HPDE6-E6E7 (cell line): Measurements from ENCODE around the gene PNPLA7.
"Not testable (repeated sequence)": the region's sequence is repeated elsewhere in the genome, so short reads cannot be mapped to it uniquely, and the experiment has no call there.

Source experiments
- DNase-seq: peaks from one replicate; pipeline ENCODE4 v3.0.0; 2011; ENCODE audit warnings: missing footprints; ENCODE audit errors: extremely low spot score

PNPLA7 gene

DNA sequence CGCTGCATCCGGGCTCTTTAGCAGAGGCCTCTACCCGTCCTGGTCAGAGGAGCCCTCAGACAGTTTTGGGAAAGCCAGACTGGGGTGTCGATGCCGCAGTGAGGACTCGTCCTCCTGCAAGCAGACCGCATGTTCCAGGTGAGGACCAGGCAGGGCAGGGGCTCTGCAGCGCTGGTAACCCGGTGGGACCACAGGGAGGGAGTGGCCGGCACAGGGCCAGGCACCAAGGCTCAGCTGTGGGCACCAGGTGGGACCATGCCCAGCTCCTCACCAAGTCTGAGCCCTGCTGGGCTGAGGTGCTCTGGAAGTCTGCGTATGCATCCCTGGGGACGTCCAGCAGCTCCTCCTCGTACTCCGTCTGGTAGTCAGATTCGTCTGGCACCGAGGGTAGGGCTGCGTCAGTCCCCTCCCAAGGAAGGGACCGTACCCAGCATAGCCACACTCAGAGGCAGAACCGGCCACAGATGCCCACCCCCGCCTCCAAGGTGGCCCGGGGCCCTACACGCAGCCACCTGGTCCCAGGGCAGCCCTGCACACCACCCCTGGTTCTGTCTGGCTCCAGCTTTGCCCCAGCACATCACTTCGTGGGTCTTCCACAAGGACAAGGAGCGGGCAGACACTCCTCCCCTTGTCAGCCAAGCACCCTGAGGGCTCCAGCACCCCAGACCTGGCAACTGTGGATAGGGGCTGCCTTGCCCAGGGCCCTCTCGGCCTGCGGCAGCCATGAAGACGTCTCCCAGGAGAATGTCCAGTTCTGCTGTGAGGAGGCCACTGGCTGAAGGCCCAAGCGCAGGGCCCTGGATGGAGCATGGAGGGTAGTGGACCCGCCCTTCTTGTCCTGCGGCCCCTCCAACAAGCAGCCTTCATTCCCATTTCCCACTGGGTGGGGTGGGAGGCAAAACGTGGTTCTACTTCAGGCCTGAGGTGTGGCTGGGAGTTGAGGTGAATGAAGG is 89.6 kb downstream of the PNPLA7 start:
- no peak for DNase-seq

DNA sequence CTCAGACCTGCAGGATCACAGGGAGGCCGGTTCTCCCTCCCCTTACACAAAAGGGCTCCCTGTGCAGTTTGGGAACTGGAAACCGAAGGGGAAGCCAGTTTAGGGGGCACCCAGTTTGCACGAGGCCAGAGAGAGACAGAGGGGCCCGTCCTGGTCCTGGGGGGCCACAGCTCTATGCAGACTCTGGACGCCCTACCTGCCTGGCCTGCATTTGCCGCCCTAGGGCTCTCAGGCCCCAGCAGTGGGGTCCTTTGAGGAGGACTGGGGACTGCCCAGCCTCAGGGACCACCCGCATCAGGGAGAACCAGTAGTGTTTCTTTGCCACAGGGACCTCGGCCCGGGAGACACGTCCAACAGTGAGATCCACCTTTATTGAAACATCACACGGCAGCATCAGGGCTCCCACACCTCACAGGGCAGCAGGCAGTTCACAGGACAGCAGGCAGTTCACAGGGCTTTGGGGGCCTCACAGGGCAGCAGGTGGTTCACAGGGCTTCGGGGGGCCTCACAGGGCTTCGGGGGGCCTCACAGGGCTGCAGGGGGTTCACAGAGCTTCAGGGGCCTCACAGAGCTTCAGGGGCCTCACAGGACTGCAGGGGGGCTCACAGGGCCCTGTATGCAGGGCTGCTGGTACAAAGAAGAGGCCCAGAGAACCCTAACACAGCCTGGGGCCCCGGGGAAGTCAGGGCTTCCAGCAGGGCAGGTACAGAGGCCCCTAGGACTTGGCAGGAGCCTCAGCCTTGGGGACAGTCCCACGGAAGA is 90.4 kb downstream of the PNPLA7 start:
- no peak for DNase-seq

DNA sequence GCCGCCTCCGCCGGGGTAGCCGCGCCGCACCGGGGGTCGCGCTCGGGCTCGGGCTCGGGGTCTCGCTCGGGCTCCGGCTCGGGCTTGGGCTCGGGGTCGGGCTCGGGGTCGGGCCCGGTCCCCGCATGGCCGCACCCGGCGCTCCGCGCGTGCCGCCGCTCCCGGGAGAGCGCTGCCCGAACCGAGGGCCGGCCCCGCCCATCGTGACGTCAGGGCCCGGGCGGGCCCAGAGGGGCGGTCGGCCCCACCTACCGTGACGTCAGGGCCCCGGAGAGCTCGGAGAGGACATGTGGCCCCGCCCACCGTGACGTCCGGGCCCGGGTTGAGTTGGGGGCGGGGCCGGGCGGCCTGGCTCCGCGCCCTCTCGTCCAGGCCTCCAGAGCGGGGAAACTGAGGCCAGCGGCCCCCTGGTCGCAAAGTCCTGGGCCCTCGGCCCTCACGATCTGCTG is 91.0 kb downstream of the PNPLA7 start, which contains the start of gene NSMF:
Gene NSMF, minus strand, starts transcription at position 183 of the 449 bp plus-strand sequence. CDS start 232 bp downstream, outside the sequence.
- DNase-seq: peak; percentile 100

DNA sequence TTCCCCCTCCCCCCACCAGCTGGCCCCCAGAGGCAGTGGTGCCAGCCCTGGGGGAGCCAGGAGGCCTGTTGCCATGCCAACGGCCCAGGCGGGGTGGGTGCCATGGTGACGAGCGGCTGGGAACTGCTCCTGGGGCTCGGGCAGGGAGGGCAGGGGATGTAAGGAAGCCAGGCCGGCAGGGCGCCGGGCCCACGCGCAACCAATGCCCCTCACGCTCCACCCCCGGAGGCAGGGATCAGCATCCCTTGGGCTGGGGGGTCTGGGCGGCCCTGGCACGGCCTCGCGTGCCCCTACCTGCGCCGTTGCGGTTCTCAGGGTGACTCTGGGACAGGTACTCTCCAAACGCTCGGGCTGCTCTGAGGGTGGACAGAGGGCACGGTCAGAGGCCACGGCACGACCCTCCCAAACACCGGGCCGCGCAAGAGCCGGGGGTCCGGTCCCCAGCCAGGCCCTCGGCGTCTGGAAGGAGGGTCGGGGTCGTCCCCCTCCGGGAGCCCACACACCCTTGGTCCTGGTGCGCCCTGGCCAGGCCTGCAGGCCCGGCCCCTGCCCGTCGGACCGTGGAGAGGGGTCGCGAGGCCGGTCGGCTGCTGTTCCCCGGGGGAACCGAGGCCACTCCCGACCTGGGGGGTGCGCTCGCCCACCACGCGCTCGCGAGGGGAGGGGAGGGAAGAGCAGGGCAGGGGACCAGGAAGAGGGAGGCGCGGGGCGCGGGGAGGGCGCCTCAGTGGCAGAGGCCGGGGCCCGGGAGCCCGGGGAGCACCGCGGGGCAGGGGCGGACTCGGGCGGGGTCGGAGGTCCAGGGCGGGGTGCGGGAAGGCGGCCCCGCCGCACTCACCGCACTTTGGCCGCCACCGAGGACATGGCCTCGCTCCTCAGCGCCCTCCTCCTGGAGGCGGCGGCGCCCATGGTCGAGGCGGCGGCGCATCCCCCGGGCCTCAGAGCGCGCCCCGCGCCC is 91.7 kb downstream of the PNPLA7 start:
- no peak for DNase-seq

DNA sequence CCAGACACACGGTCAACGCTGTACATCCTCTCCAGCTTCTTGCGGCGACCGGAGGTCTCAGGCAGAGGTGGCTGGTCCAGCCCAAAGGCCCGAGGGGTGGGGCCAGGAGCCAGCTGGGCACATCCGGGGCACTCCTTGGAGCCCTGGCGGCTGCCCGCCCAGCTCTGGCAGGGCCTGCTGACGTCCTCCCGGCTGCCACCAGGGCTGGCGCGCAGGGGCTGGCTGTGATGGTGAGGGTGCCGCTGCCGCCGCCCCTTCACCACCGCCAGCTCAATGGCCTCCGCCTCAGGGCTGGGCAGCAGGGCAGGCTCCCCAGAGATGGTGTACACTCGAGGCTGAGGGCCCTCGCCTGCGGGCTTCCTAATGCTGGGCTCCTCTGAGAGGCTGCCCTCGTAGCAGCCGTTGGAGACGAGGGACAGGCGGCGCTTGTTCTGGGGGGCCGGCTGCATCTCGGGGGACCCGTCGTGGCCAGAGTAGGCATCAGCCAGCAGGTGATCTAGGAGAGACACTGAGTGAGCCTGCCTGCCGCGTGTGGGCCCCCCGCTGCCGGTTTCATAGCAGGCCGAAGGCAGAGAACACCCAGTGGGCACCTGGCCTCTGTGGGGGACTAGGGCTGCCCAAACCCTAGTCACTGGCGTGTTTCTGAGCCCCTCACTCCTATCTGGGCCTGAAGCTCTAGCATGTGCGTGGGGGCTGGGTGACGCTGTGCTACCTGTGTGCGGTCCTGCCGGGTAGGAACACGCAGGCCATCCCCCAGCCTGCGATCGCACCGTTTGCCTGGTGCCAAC is 92.6 kb downstream of the PNPLA7 start:
- DNase-seq: no peak

DNA sequence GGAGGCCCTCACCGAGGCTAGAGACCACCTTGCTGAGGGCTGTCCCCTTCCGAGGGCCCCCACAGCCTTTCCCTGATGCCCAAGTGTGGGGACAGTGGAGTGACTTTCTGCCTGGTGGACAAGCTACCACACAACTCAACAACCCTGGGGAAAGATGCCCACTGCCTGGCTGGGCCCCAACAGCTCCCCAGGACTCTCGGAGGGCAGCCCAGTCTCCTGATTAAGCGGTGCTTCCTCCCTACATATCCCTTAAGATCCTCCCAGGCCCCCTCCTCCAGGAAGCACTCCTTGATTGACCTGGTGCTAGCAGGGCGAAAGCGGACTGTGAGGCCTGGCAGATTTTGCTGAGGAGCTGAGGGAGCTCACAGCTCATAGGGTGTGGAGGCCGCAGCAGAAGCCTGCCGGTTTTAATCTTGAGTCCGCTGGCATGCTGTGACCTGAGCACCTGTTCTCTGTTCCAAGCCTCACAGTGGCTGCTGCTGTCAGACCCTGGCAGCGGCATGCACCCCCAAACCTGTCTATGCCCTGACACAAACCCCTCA is 93.3 kb downstream of the PNPLA7 start:
- no peak for DNase-seq

DNA sequence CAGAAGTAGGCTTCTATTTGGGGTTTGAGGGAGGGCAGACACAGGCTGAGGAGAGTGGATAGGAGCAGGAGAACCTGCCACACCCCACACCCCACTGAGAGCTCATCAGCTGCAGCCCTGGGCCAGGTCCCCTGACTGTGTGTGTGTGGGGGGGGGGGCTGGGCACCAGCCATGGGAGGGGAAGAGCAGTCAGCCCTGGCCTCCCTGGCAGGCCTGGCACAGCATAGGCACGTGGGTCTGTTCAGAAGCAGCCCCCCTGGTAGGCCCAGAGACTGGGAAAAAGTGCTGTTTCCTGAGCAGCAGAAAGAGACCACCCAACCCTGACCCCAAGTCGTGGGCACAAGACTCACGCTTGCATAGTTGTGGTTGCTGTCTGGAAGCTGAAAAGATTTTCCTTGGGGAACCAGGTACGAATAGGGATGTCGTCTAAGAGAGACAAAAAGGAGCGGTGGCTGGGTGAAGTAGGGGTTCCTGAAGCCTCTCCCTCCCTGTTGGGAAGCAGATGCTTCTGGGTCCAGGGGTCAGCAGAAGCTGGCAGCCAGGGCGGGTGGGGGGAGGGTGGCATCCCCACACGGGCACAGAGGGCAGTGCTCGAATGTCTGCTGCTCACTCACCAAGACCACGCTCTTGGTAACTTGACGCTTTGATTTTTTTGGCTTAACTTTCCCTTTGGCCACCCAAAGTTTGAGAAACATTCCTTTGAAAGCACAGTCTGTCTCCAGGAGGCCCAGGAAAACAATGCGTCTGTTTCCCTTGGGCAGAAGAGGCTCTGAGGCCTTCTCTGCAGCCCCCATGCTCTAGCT is 93.9 kb downstream of the PNPLA7 start:
- DNase-seq: no peak

DNA sequence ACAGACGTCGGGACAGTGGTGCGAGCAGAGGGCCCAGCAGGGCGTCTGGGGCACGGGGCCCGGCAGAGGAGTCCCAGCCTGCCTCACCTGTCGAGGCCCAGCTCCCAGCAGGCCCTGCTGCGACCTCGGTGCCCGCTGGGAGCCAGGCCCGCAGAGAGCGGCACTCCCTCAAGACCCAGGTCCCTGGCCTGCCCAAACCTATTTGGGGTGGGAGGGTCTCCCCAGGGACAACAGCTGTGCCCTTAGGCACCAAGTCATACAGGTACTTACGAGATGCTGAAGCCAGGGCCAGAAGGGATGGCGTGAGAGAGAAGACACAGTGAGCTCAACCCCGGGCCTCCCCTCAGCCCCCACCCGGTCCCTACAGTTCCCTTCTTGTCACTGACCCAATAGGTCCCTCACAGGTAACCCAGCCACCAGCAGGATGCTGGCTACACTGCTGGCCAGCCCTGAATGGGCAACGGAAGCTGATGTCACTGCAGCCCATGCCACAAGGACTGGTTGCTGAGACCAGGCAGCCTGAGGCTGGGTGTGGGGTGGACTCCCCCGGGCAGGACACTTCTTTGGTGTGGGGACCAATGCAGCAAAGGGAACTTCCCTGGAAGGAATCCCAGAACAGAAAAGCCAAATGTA is 94.7 kb downstream of the PNPLA7 start:
- DNase-seq: no peak

DNA sequence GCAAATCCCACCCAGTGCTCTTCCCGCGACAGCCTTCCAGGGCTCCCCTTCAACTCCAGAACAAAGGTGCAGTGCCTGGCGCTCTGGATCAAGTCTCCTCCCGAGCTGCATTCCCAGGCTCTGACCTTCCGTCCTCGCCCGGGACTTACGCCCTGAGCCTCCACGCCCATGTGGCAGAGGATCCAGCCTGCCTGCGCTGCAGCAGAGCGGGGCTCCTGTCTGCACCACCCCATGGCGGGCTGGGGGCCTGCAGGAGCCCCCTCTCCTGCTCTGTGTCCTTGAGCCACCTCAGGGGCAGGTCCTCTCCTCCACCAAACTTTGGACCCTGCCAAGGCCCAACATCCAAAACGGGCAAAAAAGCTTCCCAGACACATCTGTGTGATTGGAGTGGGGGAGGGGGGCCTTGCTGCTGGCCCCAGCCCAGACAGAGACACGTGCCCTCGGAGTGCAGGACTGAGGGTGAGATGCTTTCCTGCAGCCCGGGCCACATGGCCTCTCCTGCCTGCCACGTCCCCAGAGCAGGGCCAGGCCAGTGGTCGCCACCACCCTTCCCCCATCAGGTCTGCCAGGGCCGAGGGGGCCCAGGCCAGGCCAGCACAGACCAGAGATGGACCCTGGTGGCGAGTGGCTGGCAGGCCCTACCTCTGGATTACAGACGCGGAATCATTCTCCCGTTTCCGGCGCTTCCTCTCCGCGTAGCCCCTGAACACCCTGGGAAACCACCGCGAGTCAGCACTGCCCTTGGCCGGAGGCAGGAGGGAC is 95.4 kb downstream of the PNPLA7 start:
- no peak for DNase-seq

DNA sequence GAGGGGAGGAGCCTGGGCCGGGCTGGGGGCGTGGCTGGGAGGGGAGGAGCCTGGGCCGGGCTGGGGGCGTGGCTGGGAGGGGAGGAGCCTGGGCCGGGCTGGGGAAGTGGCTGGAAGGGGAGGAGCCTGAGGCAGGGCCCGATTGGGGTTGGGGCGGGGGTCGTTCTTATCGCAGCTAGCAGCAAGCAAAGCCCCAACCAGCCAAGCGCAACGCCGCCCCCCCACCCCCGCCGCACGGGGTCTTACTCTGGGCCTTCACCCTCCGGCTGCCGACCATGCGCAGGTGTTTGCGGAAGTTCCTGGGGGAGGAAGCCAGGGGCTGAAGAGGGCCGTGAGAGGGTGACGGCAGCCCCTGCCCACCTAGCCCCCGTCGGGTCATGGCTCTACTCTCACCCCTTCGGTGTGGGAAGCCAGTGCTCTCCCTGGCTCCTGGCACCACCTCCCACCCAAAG is 96.0 kb downstream of the PNPLA7 start:
- no peak for DNase-seq

DNA sequence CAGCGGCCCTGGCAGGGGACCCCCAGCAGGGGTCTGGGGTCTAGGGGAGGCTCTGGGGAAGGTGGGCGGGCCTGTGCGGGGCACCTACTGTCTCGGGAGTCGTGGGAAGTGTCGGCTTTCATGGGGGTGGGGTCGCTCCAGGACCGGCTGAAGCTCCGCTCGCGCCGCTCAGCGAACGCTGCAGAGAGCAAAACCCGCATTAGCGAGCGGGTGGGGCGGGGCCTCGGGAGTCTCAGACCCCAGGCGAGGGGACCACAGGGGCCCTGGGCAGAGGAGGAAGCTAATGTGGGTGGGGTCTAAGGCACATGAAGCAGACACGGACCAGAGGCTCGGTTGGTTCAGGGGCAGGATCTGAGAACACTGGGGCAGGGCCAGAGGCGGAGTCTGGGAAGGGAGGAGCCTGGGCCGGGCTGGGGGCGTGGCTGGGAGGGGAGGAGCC is 96.5 kb downstream of the PNPLA7 start:
- no peak for DNase-seq

DNA sequence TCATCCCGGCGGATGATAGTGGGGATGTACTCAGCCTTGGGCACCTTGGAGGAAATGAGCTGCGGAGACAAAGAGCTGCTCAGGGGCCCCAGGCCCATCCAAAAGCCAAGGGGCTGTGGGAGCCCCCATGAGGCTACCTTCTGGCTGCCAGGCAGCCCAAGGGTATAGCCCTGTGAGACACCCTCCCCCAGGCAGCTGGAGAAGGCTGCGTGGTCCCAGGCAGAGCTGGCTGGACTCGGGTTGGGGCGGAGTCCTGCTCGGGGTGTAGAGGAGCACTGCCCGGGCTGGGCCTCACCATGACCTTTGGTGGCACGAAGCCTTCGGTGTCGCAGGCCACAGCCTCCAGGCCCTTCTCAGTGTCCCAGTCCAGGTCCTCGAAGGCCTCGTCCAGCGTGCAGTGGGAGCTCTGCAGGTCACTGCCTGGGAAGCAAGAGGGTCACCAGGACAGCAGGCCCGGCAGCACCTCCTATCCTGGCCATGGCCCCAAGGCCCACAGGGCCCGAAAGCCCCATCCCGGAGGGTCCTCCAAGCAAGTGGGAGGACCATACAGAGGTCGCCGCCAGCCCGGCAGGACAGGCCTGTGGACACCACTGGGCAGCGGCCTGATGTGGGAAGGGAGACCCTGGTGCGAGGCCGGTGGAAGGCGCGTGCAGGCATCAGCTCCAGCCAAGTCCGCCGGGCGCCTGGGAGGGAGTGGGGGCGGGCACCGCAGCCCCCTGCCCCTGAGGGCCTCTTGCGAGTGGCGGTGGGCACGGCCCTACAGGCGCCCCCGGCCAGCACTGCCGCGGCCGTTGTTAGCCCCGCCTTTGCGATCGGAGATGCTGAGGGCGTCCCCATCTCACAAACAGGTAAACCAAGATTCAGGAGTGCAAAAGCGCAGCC is 97.2 kb downstream of the PNPLA7 start:
- no peak for DNase-seq

DNA sequence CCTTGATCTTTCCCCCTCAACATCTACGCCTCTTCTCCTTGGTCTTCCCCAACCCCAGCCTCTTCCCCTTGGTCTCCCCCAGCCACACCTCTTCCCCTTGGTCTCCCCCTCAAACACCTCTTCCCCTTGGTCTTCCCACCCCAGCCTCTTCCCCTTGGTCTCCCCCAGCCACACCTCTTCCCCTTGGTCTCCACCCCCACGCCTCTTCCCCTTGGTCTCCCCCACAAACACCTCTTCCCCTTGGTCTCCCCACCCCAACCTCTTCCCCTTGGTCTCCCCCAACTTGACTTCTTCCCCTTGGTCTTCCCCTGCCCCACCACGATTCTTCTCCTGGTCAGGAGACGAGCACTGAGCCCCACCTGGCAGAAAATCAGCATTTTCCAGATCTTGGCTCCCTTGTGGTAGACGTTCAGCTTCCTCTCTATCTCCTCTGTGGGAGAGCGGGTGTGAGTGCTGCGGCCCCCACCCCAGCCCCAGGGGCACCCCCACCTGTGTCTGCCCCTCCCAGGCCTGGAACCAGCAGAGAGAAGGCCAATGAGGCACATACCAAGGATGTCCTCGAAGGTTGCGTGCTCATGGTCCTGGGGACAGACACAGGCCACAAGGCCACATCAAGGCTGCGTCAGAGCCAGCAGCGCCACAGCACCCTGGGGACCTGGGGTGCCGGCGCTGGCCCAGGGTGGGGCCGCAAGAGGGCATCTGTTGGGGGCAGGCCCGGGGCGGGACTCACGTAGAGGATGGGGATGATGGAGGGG is 98.0 kb downstream of the PNPLA7 start:
- no peak for DNase-seq

DNA sequence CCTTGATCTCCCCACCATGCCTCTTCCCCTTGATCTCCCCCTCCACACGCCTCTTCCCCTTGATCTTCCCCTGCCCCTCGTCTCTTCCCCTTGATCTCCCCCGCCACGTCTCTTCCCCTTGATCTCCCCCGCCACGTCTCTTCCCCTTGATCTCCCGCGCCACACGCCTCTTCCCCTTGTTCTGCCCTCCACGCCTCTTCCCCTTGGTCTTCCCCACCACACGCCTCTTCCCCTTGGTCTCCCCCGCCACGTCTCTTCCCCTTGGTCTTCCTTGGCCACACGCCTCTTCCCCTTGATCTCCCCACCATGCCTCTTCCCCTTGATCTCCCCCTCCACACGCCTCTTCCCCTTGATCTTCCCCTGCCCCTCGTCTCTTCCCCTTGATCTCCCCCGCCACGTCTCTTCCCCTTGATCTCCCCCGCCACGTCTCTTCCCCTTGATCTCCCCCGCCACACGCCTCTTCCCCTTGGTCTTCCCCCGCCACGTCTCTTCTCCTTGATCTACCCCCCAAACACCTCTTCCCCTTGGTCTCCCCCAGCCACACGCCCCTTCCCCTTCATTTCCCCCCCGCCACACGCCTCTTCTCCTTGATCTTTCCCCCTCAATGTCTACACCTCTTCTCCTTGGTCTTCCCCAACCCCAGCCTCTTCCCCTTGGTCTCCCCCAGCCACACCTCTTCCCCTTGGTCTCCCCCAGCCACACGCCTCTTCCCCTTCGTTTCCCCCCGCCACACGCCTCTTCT is 98.8 kb downstream of the PNPLA7 start:
- DNase-seq: not testable (repeated sequence)

DNA sequence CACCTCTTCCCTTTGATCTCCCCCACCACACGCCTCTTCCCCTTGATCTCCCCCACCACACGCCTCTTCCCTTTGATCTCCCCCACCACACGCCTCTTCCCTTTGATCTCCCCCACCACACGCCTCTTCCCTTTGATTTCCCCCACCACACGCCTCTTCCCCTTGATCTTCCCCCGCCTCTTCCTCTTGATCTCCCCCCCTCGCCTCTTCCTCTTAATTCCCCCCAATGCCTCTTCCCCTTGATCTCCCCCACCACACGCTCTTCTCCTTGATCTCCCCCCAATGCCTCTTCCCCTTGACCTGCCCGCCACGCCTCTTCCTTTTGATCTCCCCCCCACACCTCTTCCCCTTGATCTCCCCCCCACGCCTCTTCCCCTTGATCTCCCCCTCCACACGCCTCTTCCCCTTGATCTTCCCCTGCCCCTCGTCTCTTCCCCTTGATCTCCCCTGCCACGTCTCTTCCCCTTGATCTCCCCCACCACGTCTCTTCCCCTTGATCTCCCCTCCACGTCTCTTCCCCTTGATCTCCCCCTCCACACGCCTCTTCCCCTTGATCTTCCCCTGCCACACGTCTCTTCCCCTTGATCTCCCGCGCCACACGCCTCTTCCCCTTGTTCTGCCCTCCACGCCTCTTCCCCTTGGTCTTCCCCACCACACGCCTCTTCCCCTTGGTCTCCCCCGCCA is 99.5 kb downstream of the PNPLA7 start:
- DNase-seq: not testable (repeated sequence)
